HUES6 (cell line): Measurements from ENCODE around the gene TBC1D22A.

Experiments
- H3K27ac ChIP-seq: 2 replicates; pipeline ENCODE4 v1.7.0; 2013; ENCODE audit warnings: low read depth, mild to moderate bottlenecking, low read length, inconsistent platforms
- H3K27me3 ChIP-seq: 2 replicates; pipeline ENCODE4 v1.6.1; 2013; ENCODE audit warnings: low read length; ENCODE audit not compliant: control insufficient read depth, insufficient read depth
- H3K36me3 ChIP-seq: 2 replicates; pipeline ENCODE4 v1.6.1; 2013; ENCODE audit warnings: low read length; ENCODE audit not compliant: control insufficient read depth, insufficient read depth
- H3K4me1 ChIP-seq: 2 replicates; pipeline ENCODE4 v1.6.1; 2013; ENCODE audit warnings: low read length; ENCODE audit not compliant: control insufficient read depth, insufficient read depth
- H3K4me3 ChIP-seq: 2 replicates; pipeline ENCODE4 v1.5.1; 2013; ENCODE audit warnings: low read depth, low read length
- H3K9ac ChIP-seq: one replicate; pipeline ENCODE4 v1.6.1; 2013; ENCODE audit warnings: mild to moderate bottlenecking, low read length
- H3K9me3 ChIP-seq: 2 replicates; pipeline ENCODE4 v1.6.1; 2013; ENCODE audit warnings: low read depth, low read length; ENCODE audit not compliant: control insufficient read depth, insufficient read depth

The TBC1D22A gene

DNA sequence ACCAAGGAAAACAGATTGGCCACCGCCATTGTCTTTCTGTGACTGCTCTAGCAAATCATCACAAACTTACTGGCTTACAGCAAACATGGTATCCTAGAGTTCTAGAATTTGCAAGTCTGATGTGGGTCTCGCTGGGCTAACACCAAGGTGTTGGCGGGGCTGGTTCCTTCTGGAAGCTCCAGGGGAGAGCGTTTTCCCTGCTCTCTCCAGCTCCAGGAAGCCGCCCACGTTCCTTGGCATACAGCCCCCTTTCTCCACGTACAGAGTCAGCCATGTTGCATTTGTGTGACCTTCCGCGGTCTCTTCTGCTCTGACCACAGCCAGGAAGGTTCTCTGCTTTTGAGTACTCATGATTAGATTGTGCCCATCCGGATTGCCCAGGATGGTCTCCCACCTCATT lies 27.5 kb downstream of the TBC1D22A start:
- no peak overlapping the region for H3K4me3 ChIP-seq
- peaks cover 17% of the 10 kb centered on the region for H3K36me3 ChIP-seq
- no peaks in the 10 kb centered on the region for H3K9me3 ChIP-seq
- no peaks in the 10 kb centered on the region for H3K4me1 ChIP-seq
- H3K27ac ChIP-seq, result no peak overlapping the region
- H3K27me3 ChIP-seq, result no peaks in the 10 kb centered on the region
- no peak overlapping the region for H3K9ac ChIP-seq

DNA sequence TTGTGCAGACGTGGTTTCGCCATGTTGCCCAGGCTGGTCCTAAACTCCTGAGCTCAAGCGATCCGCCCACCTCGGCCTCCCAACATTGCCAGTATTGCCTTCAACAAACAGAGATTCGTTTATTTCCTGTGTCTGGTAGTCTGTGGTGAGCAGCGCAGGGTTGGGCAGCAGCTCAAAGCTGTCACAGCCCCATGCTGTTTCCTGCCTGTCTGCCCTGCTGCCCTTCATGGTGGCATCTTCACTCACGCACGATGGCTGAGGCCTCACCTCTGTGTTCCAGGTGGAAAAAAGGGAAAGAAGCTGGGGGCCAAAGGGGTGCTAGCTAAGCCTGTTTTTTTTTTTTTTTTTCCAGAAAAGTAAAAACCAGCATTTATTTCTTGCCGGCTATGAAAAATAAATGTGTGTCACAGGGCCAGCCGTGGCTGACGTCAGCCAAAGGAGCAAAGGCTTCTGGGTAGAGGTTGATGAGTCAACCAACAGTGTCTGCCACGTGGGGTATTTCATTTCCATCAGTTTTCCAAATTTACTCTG lies 28.8 kb downstream of the TBC1D22A start:
- Histone ChIP-seq H3K4me1 (no peaks in the 10 kb centered on the region), H3K4me3 (no peak overlapping the region), H3K27me3 (no peaks in the 10 kb centered on the region), H3K27ac (no peak overlapping the region), H3K36me3 (peaks cover 25% of the 10 kb centered on the region), H3K9ac (no peak overlapping the region), H3K9me3 (no peaks in the 10 kb centered on the region)

DNA sequence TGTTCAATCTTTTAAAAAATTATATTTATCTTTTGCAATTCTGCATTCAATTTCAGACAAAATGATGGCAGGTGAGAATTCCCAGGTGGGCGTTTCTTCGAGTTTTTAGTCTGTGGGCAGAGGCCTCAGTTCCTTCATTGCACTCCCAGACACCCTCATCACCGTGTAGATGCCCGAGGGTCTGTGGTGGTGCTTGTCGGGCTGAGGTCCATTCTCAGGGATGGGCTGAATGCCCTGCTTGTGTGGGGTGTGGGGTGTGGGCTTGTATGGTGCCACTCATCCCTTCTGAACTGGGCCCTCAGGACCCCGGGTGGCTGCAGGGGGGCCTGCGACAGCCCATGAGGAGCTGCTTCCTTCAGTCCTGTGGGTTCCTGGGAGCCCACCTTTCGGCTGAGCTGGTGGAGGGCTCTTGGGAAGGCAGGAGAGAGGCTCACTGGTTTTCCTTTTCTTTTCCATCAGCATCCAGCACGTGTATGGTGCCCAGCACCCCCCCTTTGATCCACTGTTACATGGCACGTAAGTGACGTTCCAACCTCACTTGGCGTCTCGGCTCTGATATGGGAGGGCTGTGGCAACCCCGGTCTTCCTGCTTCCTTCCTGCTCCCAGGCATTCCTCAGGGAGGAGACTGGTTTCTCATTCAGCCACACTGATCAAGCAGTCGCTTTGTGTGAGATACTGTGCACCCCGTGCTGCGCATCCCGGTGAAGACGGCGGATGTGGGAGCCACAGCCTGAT lies 29.8 kb downstream of the TBC1D22A start:
- H3K4me3 ChIP-seq, result no peak overlapping the region
- H3K9ac ChIP-seq, result no peak overlapping the region
- peaks cover 27% of the 10 kb centered on the region for H3K36me3 ChIP-seq
- no peaks in the 10 kb centered on the region for H3K27me3 ChIP-seq
- H3K9me3 ChIP-seq, result no peaks in the 10 kb centered on the region
- no peak overlapping the region for H3K27ac ChIP-seq
- H3K4me1 ChIP-seq, result no peaks in the 10 kb centered on the region

DNA sequence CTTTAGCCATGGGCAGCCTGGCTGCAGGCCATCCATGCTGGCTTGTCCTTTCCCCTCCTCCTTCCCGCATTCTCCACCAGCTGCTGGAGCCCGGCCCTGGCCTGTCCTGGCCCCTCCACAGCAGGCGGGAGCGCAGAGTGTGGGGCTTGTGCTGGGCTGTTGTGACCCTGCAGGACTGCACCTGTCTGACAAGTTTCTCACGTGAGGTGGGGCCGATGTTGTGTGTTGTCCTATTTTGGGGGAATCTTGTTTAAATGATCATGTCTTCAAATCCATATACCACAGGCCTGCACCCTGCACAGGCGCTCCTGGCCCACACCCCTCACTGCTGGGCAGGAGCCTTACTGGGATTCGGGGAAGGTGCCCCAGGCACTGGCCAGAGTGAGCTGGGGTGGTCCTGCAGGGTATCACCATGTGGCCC lies 30.4 kb downstream of the TBC1D22A start:
- H3K4me3 ChIP-seq, result no peak overlapping the region
- no peaks in the 10 kb centered on the region for H3K9me3 ChIP-seq
- no peak overlapping the region for H3K27ac ChIP-seq
- no peaks in the 10 kb centered on the region for H3K27me3 ChIP-seq
- no peak overlapping the region for H3K9ac ChIP-seq
- peaks cover 28% of the 10 kb centered on the region for H3K36me3 ChIP-seq
- no peaks in the 10 kb centered on the region for H3K4me1 ChIP-seq

DNA sequence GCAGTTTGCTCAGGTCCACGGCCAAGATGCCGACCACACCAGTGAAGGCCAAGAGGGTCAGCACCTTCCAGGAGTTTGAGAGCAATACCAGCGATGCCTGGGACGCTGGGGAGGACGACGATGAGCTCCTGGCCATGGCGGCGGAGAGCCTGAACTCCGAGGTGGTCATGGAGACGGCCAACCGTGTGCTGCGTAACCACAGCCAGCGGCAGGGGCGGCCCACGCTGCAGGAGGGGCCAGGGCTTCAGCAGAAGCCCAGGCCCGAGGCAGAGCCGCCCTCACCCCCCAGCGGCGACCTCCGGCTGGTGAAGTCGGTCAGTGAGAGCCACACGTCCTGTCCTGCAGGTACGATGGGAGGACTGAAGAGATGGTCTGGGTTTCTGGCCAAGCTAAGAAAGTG lies 31.0 kb downstream of the TBC1D22A start:
- no peak overlapping the region for H3K27ac ChIP-seq
- no peaks in the 10 kb centered on the region for H3K27me3 ChIP-seq
- peaks cover 28% of the 10 kb centered on the region for H3K36me3 ChIP-seq
- no peak overlapping the region for H3K9ac ChIP-seq
- H3K9me3 ChIP-seq, result no peaks in the 10 kb centered on the region
- no peak overlapping the region for H3K4me3 ChIP-seq
- no peaks in the 10 kb centered on the region for H3K4me1 ChIP-seq

DNA sequence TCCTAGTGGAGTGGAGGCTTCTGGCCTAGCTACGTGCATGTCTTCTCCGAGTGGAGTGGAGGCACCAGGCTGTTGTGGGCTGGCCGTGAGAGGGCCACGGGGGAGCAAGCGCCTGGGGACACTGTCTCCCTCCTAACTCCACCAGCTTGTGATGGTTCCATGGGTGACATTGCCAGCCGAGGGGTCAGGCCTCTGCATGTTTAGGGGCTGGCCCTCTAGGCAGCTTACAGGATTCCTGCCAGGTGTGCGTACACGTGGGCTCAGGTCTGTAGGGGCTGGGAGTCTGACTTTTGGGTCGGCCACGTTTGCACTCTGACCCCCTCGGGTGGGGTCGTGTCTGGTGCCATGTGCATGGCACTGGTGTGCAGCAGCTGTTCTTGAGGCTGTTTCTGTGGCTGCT lies 31.6 kb downstream of the TBC1D22A start:
- no peaks in the 10 kb centered on the region for H3K27me3 ChIP-seq
- peaks cover 29% of the 10 kb centered on the region for H3K36me3 ChIP-seq
- H3K9ac ChIP-seq, result no peak overlapping the region
- H3K9me3 ChIP-seq, result no peaks in the 10 kb centered on the region
- H3K4me1 ChIP-seq, result peaks cover 4% of the 10 kb centered on the region; the same call in 1 of the 2 replicates
- H3K4me3 ChIP-seq, result no peak overlapping the region
- H3K27ac ChIP-seq, result no peak overlapping the region

DNA sequence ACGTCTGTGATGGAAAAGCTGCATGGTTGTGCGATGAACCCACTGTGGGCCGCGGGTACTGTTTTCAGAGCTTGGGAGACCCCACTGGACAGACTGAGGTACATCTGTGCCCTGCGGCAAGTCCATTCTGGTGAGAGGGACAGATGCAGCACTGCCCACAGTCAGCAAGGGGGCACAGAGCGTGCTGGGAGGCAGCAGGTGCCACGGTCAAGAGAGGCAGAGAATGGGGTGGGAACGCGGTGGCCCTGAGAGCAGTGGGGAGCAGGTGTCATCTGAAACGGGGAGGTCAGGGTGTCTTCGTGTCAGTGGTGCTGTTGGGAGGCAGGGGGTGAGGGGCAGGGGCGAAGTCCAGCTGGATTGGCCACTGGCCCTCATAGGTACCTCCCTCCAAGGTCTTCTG lies 32.0 kb downstream of the TBC1D22A start:
- no peak overlapping the region for H3K4me3 ChIP-seq

DNA sequence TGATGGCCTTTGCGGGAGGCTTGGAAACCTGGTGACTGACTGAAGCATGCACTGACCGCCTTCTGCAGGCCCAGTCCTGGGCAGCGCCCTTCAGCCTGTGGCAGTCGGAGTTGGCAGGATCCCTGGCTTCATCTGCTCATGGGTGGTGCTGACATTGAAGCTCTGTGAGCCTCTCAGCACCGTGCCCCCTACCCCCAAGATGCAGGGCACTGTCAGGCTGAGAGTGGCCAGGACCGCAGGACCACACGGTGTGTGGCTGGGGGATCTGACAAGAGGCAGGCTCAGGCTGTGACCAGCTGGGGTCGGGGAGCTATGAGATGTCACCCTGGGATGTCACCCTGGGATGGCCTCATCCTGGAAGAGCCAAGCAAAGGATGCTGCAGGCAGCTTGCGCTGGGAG lies 32.7 kb downstream of the TBC1D22A start:
- Histone ChIP-seq H3K36me3 (peaks cover 40% of the 10 kb centered on the region), H3K4me1 (peaks cover 6% of the 10 kb centered on the region; the same call in 1 of the 2 replicates), H3K9me3 (no peaks in the 10 kb centered on the region), H3K27me3 (no peaks in the 10 kb centered on the region), H3K4me3 (no peak overlapping the region), H3K27ac (no peak overlapping the region), H3K9ac (no peak overlapping the region)

More for the DNA sequence above, 32.0 kb downstream of the TBC1D22A start:
- peaks cover 33% of the 10 kb centered on the region for H3K36me3 ChIP-seq
- H3K27ac ChIP-seq, result no peak overlapping the region
- peaks cover 6% of the 10 kb centered on the region; the same call in 1 of the 2 replicates for H3K4me1 ChIP-seq
- no peaks in the 10 kb centered on the region for H3K9me3 ChIP-seq
- H3K27me3 ChIP-seq, result no peaks in the 10 kb centered on the region
- no peak overlapping the region for H3K9ac ChIP-seq

DNA sequence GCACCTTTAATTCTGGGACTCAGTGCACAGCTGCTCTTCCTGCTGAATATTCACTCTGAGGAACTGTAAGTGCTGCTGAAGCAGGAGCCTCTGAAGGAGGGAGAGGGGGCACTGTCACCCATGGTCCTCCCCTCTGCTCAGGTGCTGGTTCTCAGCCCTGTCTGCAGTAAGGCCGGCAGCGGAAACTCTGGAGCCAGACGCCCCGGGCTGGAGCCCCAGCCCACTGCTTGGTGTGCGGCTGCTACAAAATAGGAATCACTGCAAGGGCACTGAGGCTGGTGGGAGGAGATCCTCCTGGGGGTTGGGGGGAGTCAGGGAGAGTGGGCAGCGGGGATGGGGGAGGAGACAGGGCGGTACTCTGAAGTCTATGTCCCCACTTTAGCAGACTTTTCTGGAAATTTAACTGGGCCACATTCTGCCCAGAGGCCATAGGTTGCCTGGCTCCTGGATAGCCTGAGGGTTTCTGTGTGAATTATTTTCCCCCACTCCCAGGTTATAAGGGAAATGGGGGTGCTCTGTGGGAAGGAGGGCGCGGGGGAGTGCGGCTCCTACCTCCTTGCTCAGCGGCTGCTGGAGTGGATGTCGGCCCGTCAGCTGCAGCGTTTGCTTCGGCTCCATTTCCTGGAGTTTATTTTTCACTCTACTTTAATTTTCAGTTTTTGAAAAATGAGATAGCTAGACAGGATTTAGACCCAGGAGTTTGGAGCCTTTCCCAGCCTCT lies 33.6 kb downstream of the TBC1D22A start:
- no peak overlapping the region for H3K4me3 ChIP-seq
- H3K27ac ChIP-seq, result no peak overlapping the region
- peaks cover 6% of the 10 kb centered on the region; the same call in 1 of the 2 replicates for H3K4me1 ChIP-seq
- H3K9me3 ChIP-seq, result no peaks in the 10 kb centered on the region
- H3K36me3 ChIP-seq, result peaks cover 47% of the 10 kb centered on the region
- H3K27me3 ChIP-seq, result no peaks in the 10 kb centered on the region
- no peak overlapping the region for H3K9ac ChIP-seq

DNA sequence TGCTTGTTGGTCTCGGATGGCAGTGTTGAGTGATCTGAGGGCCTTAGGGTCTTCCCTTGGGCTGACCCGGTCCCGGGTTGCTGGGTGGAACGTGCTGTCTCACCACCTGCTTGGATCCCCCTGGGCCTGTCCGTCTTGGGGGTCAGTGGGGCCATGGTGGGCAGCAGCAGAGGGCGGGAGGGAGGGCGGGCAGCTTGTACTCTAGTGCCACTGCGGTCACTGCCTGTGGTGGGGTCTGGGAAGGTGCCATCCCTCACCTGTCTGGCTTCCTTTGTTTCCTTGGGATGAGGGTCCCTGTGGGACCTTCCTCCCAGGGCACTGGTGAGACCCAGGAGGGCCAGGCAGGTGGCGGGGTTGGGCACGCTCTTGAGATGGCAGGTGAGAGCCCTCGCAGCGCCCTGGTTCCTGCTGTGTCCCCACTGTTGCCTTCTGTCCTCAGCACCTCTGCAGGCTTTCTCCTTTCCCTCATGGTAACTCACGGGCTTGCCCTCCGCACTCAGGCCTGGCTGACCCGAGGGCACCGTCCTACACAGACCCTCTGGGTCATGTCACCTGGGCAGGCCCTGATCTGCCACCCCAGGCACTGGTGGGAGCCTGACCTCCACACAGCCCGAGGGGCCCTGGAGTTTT lies 34.2 kb downstream of the TBC1D22A start:
- peaks cover 6% of the 10 kb centered on the region; the same call in 1 of the 2 replicates for H3K4me1 ChIP-seq
- no peak overlapping the region for H3K9ac ChIP-seq
- H3K27me3 ChIP-seq, result no peaks in the 10 kb centered on the region
- H3K9me3 ChIP-seq, result no peaks in the 10 kb centered on the region
- no peak overlapping the region for H3K4me3 ChIP-seq
- peaks cover 51% of the 10 kb centered on the region for H3K36me3 ChIP-seq
- no peak overlapping the region for H3K27ac ChIP-seq

DNA sequence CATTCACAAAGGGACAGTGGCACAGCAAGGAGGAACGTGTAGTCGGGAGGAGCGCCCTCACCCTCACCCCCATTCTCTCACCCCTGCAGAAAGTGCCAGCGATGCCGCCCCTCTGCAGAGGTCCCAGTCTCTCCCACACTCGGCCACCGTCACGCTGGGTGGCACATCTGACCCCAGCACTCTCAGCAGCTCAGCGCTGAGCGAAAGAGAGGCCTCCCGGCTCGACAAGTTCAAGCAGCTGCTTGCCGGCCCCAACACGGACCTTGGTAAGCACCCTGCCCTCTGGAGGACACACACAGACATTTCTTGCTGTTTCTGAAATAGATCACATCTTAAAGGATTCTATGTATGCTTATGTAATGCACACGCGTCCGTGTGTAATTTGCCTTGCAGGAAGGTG lies 34.9 kb downstream of the TBC1D22A start:
- Histone ChIP-seq H3K9me3 (no peaks in the 10 kb centered on the region), H3K36me3 (peaks cover 55% of the 10 kb centered on the region), H3K27ac (no peak overlapping the region), H3K27me3 (no peaks in the 10 kb centered on the region), H3K9ac (no peak overlapping the region), H3K4me1 (peaks cover 6% of the 10 kb centered on the region; the same call in 1 of the 2 replicates), H3K4me3 (no peak overlapping the region)
